ENCODE results near the gene MON1B.

GRCh38 chr16:77208382-77208781 is 17.4 kb downstream of the MON1B start:
- no peak for TF ChIP-seq CTCF (IDR thresholded peaks at IDR 0.05; ENCODE audit: low read length)
- TF ChIP-seq EZH2 (IDR thresholded peaks at IDR 0.05; ENCODE audit: borderline replicate concordance, low read length), result no peak

All from OCI-LY1 (cell line).